HL-60 (cell line): Measurements from ENCODE around the gene LDLRAD3.

Experiments used
- POLR2AphosphoS5 ChIP-seq: IDR thresholded peaks from 2 replicates; pipeline ENCODE4 v1.6.1; 2012; ENCODE audit warnings: low read depth
- REST ChIP-seq: IDR thresholded peaks from 2 replicates; pipeline ENCODE4 v1.6.1; 2012; ENCODE audit warnings: low read depth; ENCODE audit not compliant: insufficient replicate concordance
- TF ChIP-seq, protein P1 (sequence below): IDR thresholded peaks from one replicate; pipeline ENCODE4 v1.5.1; 2011; ENCODE audit warnings: low read length, control low read depth, inconsistent platforms; ENCODE audit not compliant: insufficient read depth

DNA sequence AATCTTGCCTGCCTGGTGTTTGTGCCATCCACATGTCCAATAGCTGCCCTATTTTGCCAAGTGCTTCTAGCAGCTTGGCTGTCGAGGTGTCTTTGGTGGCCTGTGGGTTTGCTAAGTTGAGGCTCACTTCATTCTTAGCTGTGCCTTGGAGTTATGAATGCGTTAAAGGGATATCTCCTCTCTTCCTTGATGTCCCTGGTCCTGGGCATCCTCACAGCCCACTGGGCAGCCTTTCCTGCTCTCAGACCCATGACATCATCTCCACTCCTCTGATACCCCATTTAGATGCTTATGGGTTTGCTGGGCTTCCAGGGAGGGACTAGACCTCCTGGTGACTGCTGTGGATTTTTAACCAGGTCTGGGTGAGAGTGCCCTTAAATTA is 1.3 kb downstream of the LDLRAD3 start:
- TF ChIP-seq, protein P1, sequence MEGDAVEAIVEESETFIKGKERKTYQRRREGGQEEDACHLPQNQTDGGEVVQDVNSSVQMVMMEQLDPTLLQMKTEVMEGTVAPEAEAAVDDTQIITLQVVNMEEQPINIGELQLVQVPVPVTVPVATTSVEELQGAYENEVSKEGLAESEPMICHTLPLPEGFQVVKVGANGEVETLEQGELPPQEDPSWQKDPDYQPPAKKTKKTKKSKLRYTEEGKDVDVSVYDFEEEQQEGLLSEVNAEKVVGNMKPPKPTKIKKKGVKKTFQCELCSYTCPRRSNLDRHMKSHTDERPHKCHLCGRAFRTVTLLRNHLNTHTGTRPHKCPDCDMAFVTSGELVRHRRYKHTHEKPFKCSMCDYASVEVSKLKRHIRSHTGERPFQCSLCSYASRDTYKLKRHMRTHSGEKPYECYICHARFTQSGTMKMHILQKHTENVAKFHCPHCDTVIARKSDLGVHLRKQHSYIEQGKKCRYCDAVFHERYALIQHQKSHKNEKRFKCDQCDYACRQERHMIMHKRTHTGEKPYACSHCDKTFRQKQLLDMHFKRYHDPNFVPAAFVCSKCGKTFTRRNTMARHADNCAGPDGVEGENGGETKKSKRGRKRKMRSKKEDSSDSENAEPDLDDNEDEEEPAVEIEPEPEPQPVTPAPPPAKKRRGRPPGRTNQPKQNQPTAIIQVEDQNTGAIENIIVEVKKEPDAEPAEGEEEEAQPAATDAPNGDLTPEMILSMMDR, result no peak
- no peak for TF ChIP-seq REST
- TF ChIP-seq POLR2AphosphoS5, result no peak
